ENCODE measurements around the gene PPT2. TPM values are rescaled to one million over a fixed set of nuclear protein-coding genes. Genes with fewer than 3 reads are reported as not detected.

The PPT2 gene
- total and polyA plus RNA-seq, 2 of the 13 experiments (the other 11 are each of a cell fraction or from before 2014, with no cell fraction given) = 39.2 to 61.8 TPM

DNA sequence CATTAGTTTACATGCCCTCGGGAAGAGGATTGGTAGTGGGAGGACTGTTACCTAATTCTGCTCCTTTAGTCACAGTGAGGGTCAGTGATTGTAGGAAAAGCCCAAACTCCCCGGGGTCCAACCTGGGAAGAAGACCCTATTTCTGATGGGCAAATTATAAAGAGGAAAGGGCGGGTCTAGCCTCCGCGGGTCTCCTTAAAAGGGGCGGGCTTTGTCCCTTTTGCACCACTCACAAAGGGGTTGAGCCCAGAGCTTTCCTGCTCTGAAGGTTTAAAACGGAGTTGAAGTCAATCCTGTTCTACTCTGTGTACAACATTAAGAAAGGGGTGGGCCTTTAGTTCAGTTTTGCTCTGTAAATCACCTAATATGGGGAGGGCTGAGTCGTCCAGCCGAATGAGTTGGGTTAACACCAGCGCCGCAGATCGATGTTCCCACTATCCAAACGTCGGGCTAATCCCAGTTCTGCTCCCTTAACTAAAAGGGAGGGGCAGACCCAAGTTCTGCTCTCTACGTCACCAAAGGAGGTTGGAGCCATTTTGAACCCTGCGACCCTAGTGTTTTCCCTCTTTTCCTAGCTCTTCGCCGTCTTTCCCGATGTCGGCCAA is 23.3 kb downstream of the PPT2 start (continued):
- TF ChIP-seq, protein P1, sequence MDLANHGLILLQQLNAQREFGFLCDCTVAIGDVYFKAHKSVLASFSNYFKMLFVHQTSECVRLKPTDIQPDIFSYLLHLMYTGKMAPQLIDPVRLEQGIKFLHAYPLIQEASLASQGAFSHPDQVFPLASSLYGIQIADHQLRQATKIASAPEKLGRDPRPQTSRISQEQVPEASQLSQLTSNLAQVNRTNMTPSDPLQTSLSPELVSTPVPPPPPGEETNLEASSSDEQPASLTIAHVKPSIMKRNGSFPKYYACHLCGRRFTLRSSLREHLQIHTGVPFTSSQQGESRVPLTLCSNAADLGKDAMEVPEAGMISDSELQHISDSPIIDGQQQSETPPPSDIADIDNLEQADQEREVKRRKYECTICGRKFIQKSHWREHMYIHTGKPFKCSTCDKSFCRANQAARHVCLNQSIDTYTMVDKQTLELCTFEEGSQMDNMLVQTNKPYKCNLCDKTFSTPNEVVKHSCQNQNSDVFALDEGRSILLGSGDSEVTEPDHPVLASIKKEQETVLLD (CRISPR knock-in tag; IDR thresholded peaks at IDR 0.05; ENCODE audit: low read depth) = no peak
- TF ChIP-seq SMARCC2 (IDR thresholded peaks at IDR 0.05) (no peak), SNAPC2 (CRISPR knock-in tag; IDR thresholded peaks at IDR 0.05) (peak; percentile 81; the same call in 1 of the 2 replicates), ZNF333 (CRISPR knock-in tag; IDR thresholded peaks at IDR 0.05; ENCODE audit: borderline replicate concordance) (no peak)
- TF ChIP-seq, protein P2, sequence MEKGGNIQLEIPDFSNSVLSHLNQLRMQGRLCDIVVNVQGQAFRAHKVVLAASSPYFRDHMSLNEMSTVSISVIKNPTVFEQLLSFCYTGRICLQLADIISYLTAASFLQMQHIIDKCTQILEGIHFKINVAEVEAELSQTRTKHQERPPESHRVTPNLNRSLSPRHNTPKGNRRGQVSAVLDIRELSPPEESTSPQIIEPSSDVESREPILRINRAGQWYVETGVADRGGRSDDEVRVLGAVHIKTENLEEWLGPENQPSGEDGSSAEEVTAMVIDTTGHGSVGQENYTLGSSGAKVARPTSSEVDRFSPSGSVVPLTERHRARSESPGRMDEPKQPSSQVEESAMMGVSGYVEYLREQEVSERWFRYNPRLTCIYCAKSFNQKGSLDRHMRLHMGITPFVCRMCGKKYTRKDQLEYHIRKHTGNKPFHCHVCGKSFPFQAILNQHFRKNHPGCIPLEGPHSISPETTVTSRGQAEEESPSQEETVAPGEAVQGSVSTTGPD (CRISPR knock-in tag; IDR thresholded peaks at IDR 0.05) = no peak
- TF ChIP-seq, protein P3, sequence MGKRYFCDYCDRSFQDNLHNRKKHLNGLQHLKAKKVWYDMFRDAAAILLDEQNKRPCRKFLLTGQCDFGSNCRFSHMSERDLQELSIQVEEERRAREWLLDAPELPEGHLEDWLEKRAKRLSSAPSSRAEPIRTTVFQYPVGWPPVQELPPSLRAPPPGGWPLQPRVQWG (CRISPR knock-in tag; IDR thresholded peaks at IDR 0.05; ENCODE audit: borderline replicate concordance, low read depth) = no peak
- TF ChIP-seq, protein P4, sequence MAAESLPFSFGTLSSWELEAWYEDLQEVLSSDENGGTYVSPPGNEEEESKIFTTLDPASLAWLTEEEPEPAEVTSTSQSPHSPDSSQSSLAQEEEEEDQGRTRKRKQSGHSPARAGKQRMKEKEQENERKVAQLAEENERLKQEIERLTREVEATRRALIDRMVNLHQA (CRISPR knock-in tag; IDR thresholded peaks at IDR 0.05) = no peak
- TF ChIP-seq, protein P5, sequence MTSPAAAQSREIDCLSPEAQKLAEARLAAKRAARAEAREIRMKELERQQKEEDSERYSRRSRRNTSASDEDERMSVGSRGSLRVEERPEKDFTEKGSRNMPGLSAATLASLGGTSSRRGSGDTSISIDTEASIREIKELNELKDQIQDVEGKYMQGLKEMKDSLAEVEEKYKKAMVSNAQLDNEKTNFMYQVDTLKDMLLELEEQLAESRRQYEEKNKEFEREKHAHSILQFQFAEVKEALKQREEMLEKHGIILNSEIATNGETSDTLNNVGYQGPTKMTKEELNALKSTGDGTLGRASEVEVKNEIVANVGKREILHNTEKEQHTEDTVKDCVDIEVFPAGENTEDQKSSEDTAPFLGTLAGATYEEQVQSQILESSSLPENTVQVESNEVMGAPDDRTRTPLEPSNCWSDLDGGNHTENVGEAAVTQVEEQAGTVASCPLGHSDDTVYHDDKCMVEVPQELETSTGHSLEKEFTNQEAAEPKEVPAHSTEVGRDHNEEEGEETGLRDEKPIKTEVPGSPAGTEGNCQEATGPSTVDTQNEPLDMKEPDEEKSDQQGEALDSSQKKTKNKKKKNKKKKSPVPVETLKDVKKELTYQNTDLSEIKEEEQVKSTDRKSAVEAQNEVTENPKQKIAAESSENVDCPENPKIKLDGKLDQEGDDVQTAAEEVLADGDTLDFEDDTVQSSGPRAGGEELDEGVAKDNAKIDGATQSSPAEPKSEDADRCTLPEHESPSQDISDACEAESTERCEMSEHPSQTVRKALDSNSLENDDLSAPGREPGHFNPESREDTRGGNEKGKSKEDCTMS (CRISPR knock-in tag; conservative IDR thresholded peaks at IDR 0.05) = no peak
- TF ChIP-seq, protein P6, sequence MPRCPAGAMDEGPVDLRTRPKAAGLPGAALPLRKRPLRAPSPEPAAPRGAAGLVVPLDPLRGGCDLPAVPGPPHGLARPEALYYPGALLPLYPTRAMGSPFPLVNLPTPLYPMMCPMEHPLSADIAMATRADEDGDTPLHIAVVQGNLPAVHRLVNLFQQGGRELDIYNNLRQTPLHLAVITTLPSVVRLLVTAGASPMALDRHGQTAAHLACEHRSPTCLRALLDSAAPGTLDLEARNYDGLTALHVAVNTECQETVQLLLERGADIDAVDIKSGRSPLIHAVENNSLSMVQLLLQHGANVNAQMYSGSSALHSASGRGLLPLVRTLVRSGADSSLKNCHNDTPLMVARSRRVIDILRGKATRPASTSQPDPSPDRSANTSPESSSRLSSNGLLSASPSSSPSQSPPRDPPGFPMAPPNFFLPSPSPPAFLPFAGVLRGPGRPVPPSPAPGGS (CRISPR knock-in tag; IDR thresholded peaks at IDR 0.05) = no peak
